AG10803 (cell line): ENCODE results near the gene KIAA1217.
A peak's percentile ranks its signal among the peaks of the same experiment; 100 is the strongest.

ENCODE experiments used
- DNase-seq: peaks from one replicate; pipeline ENCODE4 v3.0.0; 2010; ENCODE audit warnings: low read depth
- H3K4me3 ChIP-seq: 2 replicates; pipeline ENCODE4 v1.5.1; 2011; ENCODE audit warnings: mild to moderate bottlenecking, low read length, control low read depth
- CTCF ChIP-seq: conservative IDR thresholded peaks from 2 replicates; pipeline ENCODE4 v1.5.1; 2011; ENCODE audit warnings: mild to moderate bottlenecking, low read length, control low read depth, inconsistent platforms

KIAA1217 gene

GRCh38 chr10:24574578-24575155 lies 365.7 kb downstream of the KIAA1217 start:
- no peak for TF ChIP-seq CTCF
- H3K4me3 ChIP-seq, result no peak overlapping the region
- DNase-seq, result no peak

GRCh38 chr10:24575481-24576002 lies 366.6 kb downstream of the KIAA1217 start:
- TF ChIP-seq CTCF, result no peak
- H3K4me3 ChIP-seq, result no peak overlapping the region
- DNase-seq, result no peak

GRCh38 chr10:24579448-24579847 lies 370.5 kb downstream of the KIAA1217 start:
- no peak overlapping the region for H3K4me3 ChIP-seq
- TF ChIP-seq CTCF, result no peak
- DNase-seq, result no peak

- DNase-seq, result peak; percentile 9
- TF ChIP-seq CTCF, result no peak
- H3K4me3 ChIP-seq, result no peak overlapping the region
These were observed 371.0 kb downstream of the KIAA1217 start for GRCh38 chr10:24579906-24580305.

- TF ChIP-seq CTCF, result no peak
- no peak for DNase-seq
- no peak overlapping the region for H3K4me3 ChIP-seq
These were observed 380.3 kb downstream of the KIAA1217 start for GRCh38 chr10:24589265-24589664.

GRCh38 chr10:24590697-24591457 lies 381.9 kb downstream of the KIAA1217 start:
- no peak for DNase-seq
- no peak for TF ChIP-seq CTCF
- H3K4me3 ChIP-seq, result no peak overlapping the region

- DNase-seq, result no peak
- no peak for TF ChIP-seq CTCF
- no peak overlapping the region for H3K4me3 ChIP-seq
These were observed 387.4 kb downstream of the KIAA1217 start for GRCh38 chr10:24596217-24596930.
